GM12864 (cell line): Measurements from ENCODE around the gene KPNA1.

ENCODE experiments used
- DNase-seq: peaks from one replicate; pipeline ENCODE4 v3.0.0-alpha.2; 2011; ENCODE audit warnings: low read depth
- H3K4me3 ChIP-seq: 2 replicates; pipeline ENCODE4 v1.5.1; 2011; ENCODE audit warnings: mild to moderate bottlenecking, low read depth, low read length, control low read depth
- TF ChIP-seq, protein P1 (sequence below): IDR thresholded peaks from 2 replicates; pipeline ENCODE4 v1.5.1; 2011; ENCODE audit warnings: low read depth, mild to moderate bottlenecking, moderate library complexity, low read length, control low read depth, inconsistent platforms; ENCODE audit errors: missing control alignments

The KPNA1 gene

DNA sequence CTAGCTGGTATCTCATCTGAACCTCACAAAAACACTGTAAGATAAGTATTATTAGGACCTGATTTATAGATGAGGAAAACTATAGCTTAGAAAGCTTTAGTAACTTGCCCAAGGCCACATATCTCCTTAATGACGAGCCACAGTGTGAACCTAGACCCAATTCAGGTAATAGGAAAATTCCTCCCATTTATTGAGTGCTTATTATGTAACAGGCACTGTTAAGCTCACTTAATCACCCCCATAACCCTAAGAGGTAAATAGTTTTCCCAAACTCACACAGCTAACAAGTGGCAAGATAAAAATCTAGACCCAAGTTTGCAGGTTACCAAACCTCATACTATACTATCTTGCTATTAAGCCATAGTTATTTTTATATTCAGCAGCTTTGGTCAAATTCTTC lies 106.8 kb downstream of the KPNA1 start:
- no peak for DNase-seq
- no peak overlapping the region for H3K4me3 ChIP-seq
- TF ChIP-seq, protein P1, sequence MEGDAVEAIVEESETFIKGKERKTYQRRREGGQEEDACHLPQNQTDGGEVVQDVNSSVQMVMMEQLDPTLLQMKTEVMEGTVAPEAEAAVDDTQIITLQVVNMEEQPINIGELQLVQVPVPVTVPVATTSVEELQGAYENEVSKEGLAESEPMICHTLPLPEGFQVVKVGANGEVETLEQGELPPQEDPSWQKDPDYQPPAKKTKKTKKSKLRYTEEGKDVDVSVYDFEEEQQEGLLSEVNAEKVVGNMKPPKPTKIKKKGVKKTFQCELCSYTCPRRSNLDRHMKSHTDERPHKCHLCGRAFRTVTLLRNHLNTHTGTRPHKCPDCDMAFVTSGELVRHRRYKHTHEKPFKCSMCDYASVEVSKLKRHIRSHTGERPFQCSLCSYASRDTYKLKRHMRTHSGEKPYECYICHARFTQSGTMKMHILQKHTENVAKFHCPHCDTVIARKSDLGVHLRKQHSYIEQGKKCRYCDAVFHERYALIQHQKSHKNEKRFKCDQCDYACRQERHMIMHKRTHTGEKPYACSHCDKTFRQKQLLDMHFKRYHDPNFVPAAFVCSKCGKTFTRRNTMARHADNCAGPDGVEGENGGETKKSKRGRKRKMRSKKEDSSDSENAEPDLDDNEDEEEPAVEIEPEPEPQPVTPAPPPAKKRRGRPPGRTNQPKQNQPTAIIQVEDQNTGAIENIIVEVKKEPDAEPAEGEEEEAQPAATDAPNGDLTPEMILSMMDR = no peak

DNA sequence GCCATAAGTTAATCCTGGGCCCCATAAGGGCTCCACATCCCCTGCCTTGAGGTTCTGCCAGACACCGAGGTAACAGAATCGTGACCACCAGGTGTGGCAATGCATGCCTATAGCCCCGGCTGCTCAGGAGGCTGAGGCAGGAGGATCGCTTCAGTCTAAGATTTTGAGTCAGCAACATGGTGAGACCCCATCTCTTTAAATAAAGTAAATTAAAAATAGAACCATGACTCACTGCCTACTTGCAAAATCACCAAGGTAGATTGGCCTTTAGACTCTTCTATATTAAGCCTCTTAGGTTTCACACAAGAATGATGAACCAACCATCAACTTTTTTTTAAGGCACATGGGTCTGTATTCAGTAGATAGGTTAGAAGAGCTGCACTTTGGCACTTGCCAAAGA lies 108.5 kb downstream of the KPNA1 start:
- H3K4me3 ChIP-seq = no peak overlapping the region
- TF ChIP-seq, protein P1 = no peak

DNA sequence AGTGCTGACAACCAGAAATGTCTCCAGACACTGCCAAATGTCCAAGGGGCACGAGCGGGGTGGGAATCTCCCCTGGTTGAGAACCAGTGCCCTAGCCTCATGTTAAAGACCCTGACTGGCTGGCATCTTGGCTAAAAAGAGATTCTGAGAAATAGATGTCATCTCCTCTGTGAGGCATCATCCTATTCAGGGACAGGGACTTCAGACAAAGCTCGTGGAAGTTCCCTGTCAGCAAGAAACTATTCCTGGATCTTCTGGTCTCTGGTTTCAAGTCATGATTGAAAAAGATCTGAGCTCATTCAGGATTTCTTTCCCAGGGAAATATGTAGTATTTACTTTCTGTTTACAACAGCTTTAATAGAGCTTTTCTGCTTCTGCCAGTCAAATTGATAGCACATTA lies 109.7 kb downstream of the KPNA1 start:
- H3K4me3 ChIP-seq = no peak overlapping the region
- TF ChIP-seq, protein P1 = no peak
- DNase-seq = no peak

More for the DNA sequence above, 108.5 kb downstream of the KPNA1 start:
- no peak for DNase-seq

DNA sequence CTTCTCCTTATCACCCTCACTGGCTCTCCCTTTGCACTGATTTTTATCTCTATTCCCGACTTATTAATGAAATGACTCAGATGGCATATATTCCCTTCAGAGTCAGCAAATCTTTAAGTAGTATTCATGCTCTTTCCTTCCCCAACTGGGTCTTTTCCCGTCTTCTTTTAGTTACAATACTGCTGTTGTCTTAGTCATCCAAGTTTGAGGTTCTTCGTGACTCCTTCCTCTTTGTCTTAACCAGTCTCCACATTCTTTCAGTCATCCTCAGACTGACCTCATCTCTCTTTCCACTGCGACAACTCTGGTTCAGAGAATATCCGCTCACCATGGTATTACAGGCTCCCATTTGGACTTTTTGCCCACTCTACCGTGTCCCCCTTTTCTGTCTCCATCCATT lies 111.2 kb downstream of the KPNA1 start:
- H3K4me3 ChIP-seq = no peak overlapping the region
- TF ChIP-seq, protein P1 = no peak
- DNase-seq = no peak

DNA sequence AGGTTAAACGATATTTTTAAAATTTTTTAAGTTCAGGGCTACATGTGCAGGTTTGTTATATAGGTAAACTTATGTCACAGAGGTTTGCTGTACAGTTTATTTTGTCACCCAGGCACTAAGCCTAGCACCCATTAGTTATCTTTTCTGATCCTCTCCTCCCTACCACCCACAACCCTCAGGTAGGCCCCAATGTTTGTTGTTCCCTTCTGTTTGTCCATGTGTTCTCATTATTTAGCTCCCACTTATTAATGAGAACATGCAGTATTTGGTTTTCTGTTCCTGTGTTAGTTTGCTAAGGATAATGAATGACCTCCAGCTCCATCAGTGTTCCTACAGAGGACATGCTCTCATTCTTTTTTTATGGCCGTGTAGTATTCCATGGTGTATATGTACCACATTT lies 115.8 kb downstream of the KPNA1 start:
- no peak for DNase-seq
- TF ChIP-seq, protein P1 = no peak
- no peak overlapping the region for H3K4me3 ChIP-seq

DNA sequence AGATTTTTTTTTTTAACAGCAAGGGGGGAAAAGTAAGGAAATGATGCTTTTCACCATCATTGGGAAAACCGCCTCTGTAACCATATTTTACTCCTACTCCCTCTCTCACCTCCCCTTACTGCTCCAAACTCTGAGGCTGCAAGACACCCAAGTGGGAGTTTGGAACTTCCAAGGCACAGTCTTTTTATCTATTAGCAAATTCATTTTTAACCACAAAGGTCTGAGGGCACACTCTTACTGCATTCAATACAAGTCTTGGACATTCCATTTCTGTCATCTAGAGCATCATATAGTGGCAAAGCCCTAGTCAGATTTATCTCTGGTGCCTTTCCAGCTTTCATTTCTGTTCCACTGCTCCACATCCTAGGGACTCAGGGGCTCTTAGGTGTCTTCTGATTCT lies 117.5 kb downstream of the KPNA1 start:
- TF ChIP-seq, protein P1 = no peak

DNA sequence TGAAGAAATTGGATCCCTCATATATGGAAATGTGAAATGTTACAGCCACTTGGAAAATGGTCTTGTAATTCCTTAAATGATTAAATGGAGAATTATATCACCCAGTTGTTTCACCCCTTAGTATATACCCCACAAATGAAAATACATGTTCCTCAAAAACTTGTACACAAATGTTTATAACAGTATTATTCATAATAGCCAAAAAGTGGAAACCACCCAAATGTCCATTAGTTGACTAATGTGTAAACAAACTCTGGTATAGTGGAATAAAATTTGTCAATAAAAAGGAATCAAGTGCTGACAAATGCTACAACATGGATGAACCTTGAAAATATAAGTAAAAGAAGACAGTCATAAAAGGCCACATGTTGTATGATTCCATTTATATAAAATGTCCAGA lies 118.2 kb downstream of the KPNA1 start:
- TF ChIP-seq, protein P1 = no peak
- no peak overlapping the region for H3K4me3 ChIP-seq
- DNase-seq = no peak

More for the DNA sequence above, 117.5 kb downstream of the KPNA1 start:
- DNase-seq = no peak
- H3K4me3 ChIP-seq = no peak overlapping the region
